Right cardiac atrium (tissue), 5 donors: Measurements from ENCODE around the gene PAK5. TPM values are rescaled to one million over a fixed set of nuclear protein-coding genes. Genes with fewer than 3 reads are reported as not detected.

Experiments used
- ATAC-seq, 2 donors: fragments of 200-7000 bp; cut with Tn5 transposase; one replicate each; pipeline versions ENCODE4 v1.8.0 to v1.9.1; 2020; ENCODE audit warnings: moderate library complexity in 2 of 2, mild to moderate bottlenecking in 1 of 2
- DNase-seq, 3 donors: peaks; one replicate each; pipeline ENCODE4 v3.0.0-alpha.2; 2020
- H3K27ac ChIP-seq: one replicate; pipeline ENCODE4 v1.5.1; 2013; ENCODE audit warnings: mild to moderate bottlenecking, low read length, control low read depth, moderate library complexity
- H3K27me3 ChIP-seq: one replicate; pipeline ENCODE4 v1.6.1; 2013; ENCODE audit not compliant: control insufficient read depth, insufficient read depth
- H3K4me1 ChIP-seq: one replicate; pipeline ENCODE4 v1.6.1; 2013; ENCODE audit warnings: low read length; ENCODE audit not compliant: control insufficient read depth, insufficient read depth
- H3K4me3 ChIP-seq: one replicate; pipeline ENCODE4 v1.5.1; 2013; ENCODE audit warnings: low read length, control low read depth
- H3K9me3 ChIP-seq: one replicate; pipeline ENCODE4 v1.6.1; 2013; ENCODE audit warnings: low read length; ENCODE audit not compliant: control insufficient read depth
- WGBS: extraction: QIAGEN DNeasy Blood & Tissue Kit; methylation state at CpG from one replicate; pipeline ENCODE4 v1.1.7; 2013; 5-methylcytosine and 5-hydroxymethylcytosine counted together
- intact Hi-C, 4 donors: fragments of 100-400 bp; cut with DNase I; formaldehyde crosslinking; loops; one replicate each; pipeline versions ENCODE4 v1.11.0 to v1.14.0; 2022 to 2023
- polyA plus RNA-seq: library from polyadenylated mRNA; stranded (reverse); fragments of 200-250 nt; gene quantifications from one replicate; pipeline ENCODE4 v1.2.3, GENCODE V29; 2013
- total RNA-seq, 4 donors: library from RNA; stranded (reverse); fragmentation: NEBNext Ultra II Directional; extraction: Animal tissue kit (Norgen Biotek cat#: 25700); gene quantifications; one replicate each; pipeline ENCODE4 v1.2.1, GENCODE V29; 2021
- donor health status: healthy with polysubstance abuse.
- donor health status: DM: no; HTN: yes; CAD: no.
- donor health status: DM: no; HTN: no; CAD: no.
- donor health status: DM: no; HTN: yes; CAD: no; lungs with severe emphysema.
- donor health status: DM: yes; HTN: yes; CAD: no.

Gene PAK5
- total and polyA plus RNA-seq, 5 donors = 0.06 to 0.09 (median 0.07) TPM; not detected in 2

DNA sequence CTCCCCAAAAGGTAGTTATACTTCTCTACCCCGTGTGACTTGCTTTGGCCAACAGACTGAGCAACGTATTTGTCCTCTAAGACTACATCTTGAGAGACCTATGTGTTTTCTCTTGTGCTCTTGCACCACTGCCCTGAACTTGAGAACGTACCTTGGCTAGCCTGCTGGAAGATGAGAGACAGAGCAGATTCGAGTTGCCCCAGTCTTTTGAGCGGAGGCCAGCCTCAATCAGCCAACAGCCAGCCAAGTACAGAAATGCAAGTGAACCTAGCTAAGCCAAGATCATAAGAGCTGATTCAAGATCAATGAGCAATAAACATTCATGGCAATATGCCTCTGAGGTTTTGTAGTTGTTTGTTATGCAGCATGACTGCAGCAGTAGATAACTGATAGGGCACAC is 98.4 kb downstream of the PAK5 start:
- Histone ChIP-seq H3K4me1 (no peaks in the 10 kb centered on the region), H3K4me3 (no peak overlapping the region), H3K27ac (no peak overlapping the region), H3K27me3 (no peaks in the 10 kb centered on the region), H3K9me3 (peaks cover 2% of the 10 kb centered on the region)
- no peak for DNase-seq
- 77% methylated on average over 5 of the region's 5 CpGs for WGBS
- no peak for ATAC-seq
- intact Hi-C loops = no loop called here

DNA sequence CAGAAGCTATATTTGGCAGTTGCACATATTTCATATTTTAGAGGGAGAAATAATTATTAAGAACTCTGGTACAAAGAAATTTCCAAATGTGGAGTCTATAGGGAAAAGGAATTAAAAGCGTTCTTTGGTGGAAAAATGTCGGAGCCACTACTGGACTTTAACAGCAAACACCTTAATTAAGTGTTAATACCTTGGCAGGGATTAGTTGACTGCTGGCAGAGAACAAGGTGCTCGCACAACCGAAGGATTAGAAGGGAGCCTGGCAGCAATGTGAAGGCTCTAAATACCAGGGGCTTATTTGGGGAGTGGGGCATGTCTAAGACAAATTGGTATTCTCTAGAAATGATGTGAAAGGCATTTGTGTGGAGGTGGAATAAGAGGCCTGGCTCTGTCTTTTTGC is 98.9 kb downstream of the PAK5 start:
- Histone ChIP-seq H3K4me1 (no peaks in the 10 kb centered on the region), H3K27me3 (no peaks in the 10 kb centered on the region), H3K9me3 (peaks cover 2% of the 10 kb centered on the region), H3K27ac (no peak overlapping the region), H3K4me3 (no peak overlapping the region)
- 81% methylated on average over 4 of the region's 4 CpGs for WGBS
- DNase-seq (no peak), ATAC-seq (no peak)
- intact Hi-C loops = no loop called here

DNA sequence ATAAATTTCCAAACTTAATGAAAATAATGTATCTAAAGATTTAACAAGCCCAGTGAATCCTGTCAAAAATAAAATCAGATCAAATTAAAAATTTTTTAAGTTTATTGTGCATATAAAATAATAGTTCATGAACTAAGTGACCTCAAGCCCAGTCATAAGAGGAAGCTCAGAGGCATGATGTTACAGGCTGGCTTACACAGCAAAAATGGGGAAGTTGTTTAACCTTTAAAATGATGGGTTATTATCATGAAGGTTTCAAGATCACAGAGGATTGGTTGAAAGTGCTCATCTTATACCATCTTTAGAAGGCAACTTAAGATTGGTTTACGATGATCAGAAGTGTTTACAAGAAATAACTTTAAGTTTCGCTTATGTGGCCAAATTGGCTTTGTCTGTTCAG is 102.5 kb downstream of the PAK5 start:
- H3K27me3 ChIP-seq = no peaks in the 10 kb centered on the region
- no peak overlapping the region for H3K4me3 ChIP-seq
- WGBS = 80% methylated on average over 2 of the region's 2 CpGs
- H3K9me3 ChIP-seq = no peaks in the 10 kb centered on the region
- ATAC-seq = no peak
- no peak for DNase-seq
- no peak overlapping the region for H3K27ac ChIP-seq
- intact Hi-C loops = no loop called here
- no peaks in the 10 kb centered on the region for H3K4me1 ChIP-seq

- ATAC-seq = no peak
- no peaks in the 10 kb centered on the region for H3K9me3 ChIP-seq
- intact Hi-C loops = no loop called here
- 76% methylated on average over 7 of the region's 7 CpGs for WGBS
- no peaks in the 10 kb centered on the region for H3K27me3 ChIP-seq
- no peak overlapping the region for H3K27ac ChIP-seq
- DNase-seq = no peak
- H3K4me3 ChIP-seq = no peak overlapping the region
- H3K4me1 ChIP-seq = no peaks in the 10 kb centered on the region
Observed at GRCh38 chr20:9723501-9724202, 115.2 kb downstream of the PAK5 start.

- Histone ChIP-seq H3K9me3 (no peaks in the 10 kb centered on the region), H3K4me3 (no peak overlapping the region), H3K4me1 (no peaks in the 10 kb centered on the region), H3K27ac (no peak overlapping the region), H3K27me3 (no peaks in the 10 kb centered on the region)
- ATAC-seq (no peak), DNase-seq (no peak)
- intact Hi-C loops = no loop called here
- WGBS = 37% methylated on average over 2 of the region's 2 CpGs
Observed at GRCh38 chr20:9711872-9712271, 127.0 kb downstream of the PAK5 start.

DNA sequence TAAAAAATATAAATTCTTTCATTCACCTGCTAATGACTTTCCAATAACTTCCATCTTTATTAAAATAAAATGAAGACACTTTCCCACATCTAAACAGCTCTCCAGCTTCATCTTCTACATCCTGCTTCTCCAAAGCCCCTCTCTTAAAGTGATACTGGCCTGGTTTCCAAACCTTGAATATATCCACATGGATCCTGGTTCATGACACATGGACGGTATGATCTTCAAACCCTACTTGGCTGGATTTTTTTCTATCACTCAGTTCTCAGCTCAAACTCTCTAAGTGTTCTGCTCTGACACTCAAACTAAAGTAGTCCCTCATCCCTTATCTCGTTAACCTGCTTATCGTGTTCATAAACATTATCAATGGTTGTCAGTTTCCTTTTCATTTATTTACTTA is 128.2 kb downstream of the PAK5 start:
- 28% methylated on average over 3 of the region's 3 CpGs for WGBS
- Histone ChIP-seq H3K4me1 (no peaks in the 10 kb centered on the region), H3K4me3 (no peak overlapping the region), H3K27me3 (no peaks in the 10 kb centered on the region), H3K27ac (no peak overlapping the region), H3K9me3 (no peaks in the 10 kb centered on the region)
- ATAC-seq (no peak), DNase-seq (no peak)
- intact Hi-C loops = no loop called here

DNA sequence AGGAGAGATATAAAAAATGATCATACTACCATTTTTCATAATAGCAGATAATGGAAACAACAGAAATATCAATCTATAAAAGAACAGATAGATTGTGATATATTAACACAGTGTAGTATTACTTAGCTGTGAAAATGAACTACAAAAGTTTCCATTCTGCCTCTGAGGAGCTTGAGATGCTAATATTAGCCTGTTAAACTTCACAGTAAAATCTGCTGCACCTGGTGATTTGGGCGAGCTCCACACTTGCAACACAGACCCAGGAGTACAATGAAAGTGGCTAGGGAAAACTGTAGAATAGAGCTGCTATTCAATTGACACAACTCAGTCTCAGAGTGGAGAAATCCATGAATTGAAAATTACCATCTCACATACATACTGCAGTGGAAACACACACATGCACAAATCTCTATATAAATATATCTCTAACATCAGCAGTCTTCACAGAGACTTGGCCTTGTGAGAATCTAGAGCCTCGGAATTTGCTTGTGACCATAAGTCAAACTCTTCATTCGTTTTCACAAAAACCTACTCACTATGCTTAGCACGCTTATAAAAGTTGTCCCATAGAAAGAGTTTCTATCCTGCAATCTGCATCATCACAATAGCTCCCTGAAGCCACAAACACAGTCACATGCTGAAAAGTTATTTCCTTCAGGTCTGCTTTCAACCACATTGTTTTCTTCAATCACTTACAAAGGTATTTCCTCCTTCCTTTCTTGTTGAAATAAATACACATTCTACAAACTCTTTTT is 133.0 kb downstream of the PAK5 start:
- Histone ChIP-seq H3K4me3 (no peak overlapping the region), H3K27ac (no peak overlapping the region), H3K27me3 (no peaks in the 10 kb centered on the region), H3K4me1 (no peaks in the 10 kb centered on the region), H3K9me3 (no peaks in the 10 kb centered on the region)
- WGBS = 60% methylated on average over 4 of the region's 4 CpGs
- DNase-seq = no peak
- ATAC-seq = no peak
- intact Hi-C loops = no loop called here

- H3K4me3 ChIP-seq = no peak overlapping the region
- H3K27me3 ChIP-seq = no peaks in the 10 kb centered on the region
- DNase-seq (no peak), ATAC-seq (no peak)
- no peaks in the 10 kb centered on the region for H3K9me3 ChIP-seq
- no peaks in the 10 kb centered on the region for H3K4me1 ChIP-seq
- intact Hi-C loops = no loop called here
- no peak overlapping the region for H3K27ac ChIP-seq
Observed at GRCh38 chr20:9699181-9699580, 139.7 kb downstream of the PAK5 start.

GRCh38 chr20:9689041-9689440 is 149.8 kb downstream of the PAK5 start:
- no peak for DNase-seq
- Histone ChIP-seq H3K9me3 (no peaks in the 10 kb centered on the region), H3K27me3 (no peaks in the 10 kb centered on the region), H3K27ac (no peak overlapping the region), H3K4me1 (no peaks in the 10 kb centered on the region), H3K4me3 (no peak overlapping the region)
- ATAC-seq = no peak
- intact Hi-C loops = no loop called here
- 51% methylated on average over 5 of the region's 5 CpGs for WGBS

- ATAC-seq = no peak
- Histone ChIP-seq H3K4me1 (no peaks in the 10 kb centered on the region), H3K27me3 (no peaks in the 10 kb centered on the region), H3K27ac (no peak overlapping the region), H3K4me3 (no peak overlapping the region), H3K9me3 (no peaks in the 10 kb centered on the region)
- intact Hi-C loops = no loop called here
- DNase-seq = no peak
- 68% methylated on average over 2 of the region's 2 CpGs for WGBS
Observed at GRCh38 chr20:9686866-9687265, 152.0 kb downstream of the PAK5 start.

GRCh38 chr20:9686455-9686854 is 152.4 kb downstream of the PAK5 start:
- Histone ChIP-seq H3K27ac (no peak overlapping the region), H3K27me3 (no peaks in the 10 kb centered on the region), H3K4me1 (no peaks in the 10 kb centered on the region), H3K4me3 (no peak overlapping the region), H3K9me3 (no peaks in the 10 kb centered on the region)
- DNase-seq (no peak), ATAC-seq (no peak)
- 44% methylated on average over 4 of the region's 4 CpGs for WGBS
- intact Hi-C loops = no loop called here
